ENCODE results near the gene MTRF1L.

Gene MTRF1L

DNA sequence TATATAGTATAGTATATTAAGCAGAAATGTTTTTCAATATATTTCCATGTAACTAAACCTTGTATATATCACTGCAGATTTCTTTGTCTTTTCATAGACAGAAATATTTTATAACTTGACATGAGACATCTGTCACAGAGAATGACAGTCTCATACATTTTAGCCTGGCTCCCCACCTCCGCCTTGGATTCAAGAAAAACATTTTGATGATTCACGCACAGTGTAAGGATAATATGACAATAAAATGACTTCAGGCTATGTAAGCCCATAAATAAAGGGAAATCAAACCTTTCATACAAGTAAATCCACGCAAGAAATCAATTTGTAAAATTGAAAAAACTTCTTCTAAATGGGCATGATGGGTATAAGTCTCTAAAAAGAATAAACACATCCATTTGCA, 56.0 kb downstream of the MTRF1L start:
- DNase-seq (ENCODE audit: low read depth): no peak
- TF ChIP-seq CTCF (IDR thresholded peaks at IDR 0.05; ENCODE audit: insufficient read depth, low read depth, low read length, missing control alignments): no peak
- no peak overlapping the region for H3K4me3 ChIP-seq (ENCODE audit: low read depth, low read length)

DNA sequence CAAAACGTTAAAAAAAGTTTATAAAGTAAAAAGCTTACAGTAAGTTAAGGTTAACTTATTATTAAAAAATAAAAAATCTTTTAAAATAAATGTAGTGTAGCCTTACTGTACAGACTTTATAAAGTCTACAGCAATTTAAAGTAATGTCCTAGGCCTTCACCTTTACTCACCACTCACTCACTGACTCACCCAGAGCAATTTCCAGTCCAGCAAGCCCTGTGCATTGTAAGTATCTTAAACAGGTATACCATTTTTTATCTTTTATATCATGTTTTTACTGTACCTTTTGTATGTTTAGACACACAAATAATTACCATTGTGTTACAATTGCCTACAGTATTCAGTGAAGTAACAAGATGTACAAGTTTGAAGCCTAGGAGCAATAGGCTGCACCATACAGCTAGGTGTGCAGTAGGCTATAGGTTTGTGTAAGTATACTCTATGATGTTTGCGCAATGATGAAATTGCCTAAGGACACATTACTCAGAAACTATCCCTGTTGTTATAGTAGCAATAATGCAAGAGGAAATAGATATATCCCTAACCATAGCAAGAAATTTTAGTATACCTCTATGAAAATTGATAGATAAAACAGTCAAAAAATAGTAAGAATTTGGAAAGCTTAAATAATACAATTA, 59.1 kb downstream of the MTRF1L start:
- H3K4me3 ChIP-seq (ENCODE audit: low read depth, low read length): no peak overlapping the region
- no peak for DNase-seq (ENCODE audit: low read depth)
- no peak for TF ChIP-seq CTCF (IDR thresholded peaks at IDR 0.05; ENCODE audit: insufficient read depth, low read depth, low read length, missing control alignments)

GRCh38 chr6:152942319-152942869, 60.1 kb downstream of the MTRF1L start:
- no peak for TF ChIP-seq CTCF (IDR thresholded peaks at IDR 0.05; ENCODE audit: insufficient read depth, low read depth, low read length, missing control alignments)
- H3K4me3 ChIP-seq (ENCODE audit: low read depth, low read length): no peak overlapping the region
- no peak for DNase-seq (ENCODE audit: low read depth)

DNA sequence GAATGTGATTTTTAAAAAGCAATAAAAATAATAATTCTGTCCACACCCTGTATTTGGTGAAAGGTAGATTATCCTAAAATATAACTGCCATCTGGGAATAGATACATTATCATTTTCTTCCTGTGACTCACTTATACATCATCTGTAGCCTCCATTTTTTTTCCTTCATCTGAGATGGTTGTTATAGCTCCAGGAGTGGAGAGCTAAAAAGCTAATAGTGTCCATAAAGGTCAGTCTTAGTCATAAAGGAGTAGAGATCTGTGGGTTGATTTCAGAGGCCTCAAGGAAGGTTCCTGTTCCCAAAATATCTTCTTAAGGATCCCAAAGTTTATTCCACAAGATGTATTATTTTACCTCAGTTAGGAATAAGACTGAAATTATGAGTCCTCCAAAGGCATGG, 60.8 kb downstream of the MTRF1L start:
- H3K4me3 ChIP-seq (ENCODE audit: low read depth, low read length): no peak overlapping the region
- no peak for DNase-seq (ENCODE audit: low read depth)
- no peak for TF ChIP-seq CTCF (IDR thresholded peaks at IDR 0.05; ENCODE audit: insufficient read depth, low read depth, low read length, missing control alignments)

All from GM12865 (cell line).